Uterus (tissue), 4 donors: Measurements from ENCODE around the gene PLXNA4. TPM values are rescaled to one million over a fixed set of nuclear protein-coding genes. Genes with fewer than 3 reads are reported as not detected.

Source experiments
- DNase-seq, 2 donors: peaks; one replicate each; pipeline ENCODE4 v3.0.0-alpha.2; 2019 to 2020
- H3K27ac ChIP-seq, 2 donors: fragments of 200-600 bp; sonication (generic); 1 replicate in 1 of 2; 2 replicates in 1 of 2; pipeline ENCODE4 v1.5.1; 2016 to 2018
- H3K27me3 ChIP-seq, 2 donors: fragments of 200-600 bp; sonication (generic); one replicate each; pipeline ENCODE4 v1.5.1; 2018 to 2019; ENCODE audit warnings: control low read depth in 1 of 2
- H3K36me3 ChIP-seq, 2 donors: fragments of 200-600 bp; sonication (generic); one replicate each; pipeline ENCODE4 v1.5.1; 2019; ENCODE audit warnings: control low read depth in 1 of 2
- H3K4me1 ChIP-seq, 2 donors: fragments of 200-600 bp; sonication (generic); one replicate each; pipeline ENCODE4 v1.5.1; 2018 to 2019; ENCODE audit warnings: control low read depth in 1 of 2
- H3K4me3 ChIP-seq, 2 donors: fragments of 200-600 bp; sonication (generic); 1 replicate in 1 of 2; 2 replicates in 1 of 2; pipeline ENCODE4 v1.5.1; 2018 to 2019; ENCODE audit warnings: mild to moderate bottlenecking in 1 of 2
- H3K9me3 ChIP-seq, 2 donors: fragments of 200-600 bp; sonication (generic); one replicate each; pipeline ENCODE4 v1.5.1; 2019; ENCODE audit warnings: control low read depth in 1 of 2
- POLR2A ChIP-seq, 2 donors: fragments of 450-650 bp; IDR thresholded peaks; one replicate each; pipeline ENCODE4 v1.6.1; 2016; ENCODE audit warnings: antibody characterized with exemption in 2 of 2, mild to moderate bottlenecking in 1 of 2, moderate library complexity in 1 of 2
- intact Hi-C: fragments of 100-400 bp; cut with DNase I; formaldehyde crosslinking; loops from one replicate; pipeline ENCODE4 v1.15.1; 2023; ENCODE audit warnings: low total_unique reads
- total RNA-seq, 4 donors: library from RNA; depleted of rRNA in 3 of 4; stranded (reverse); fragments of >200 nt in 3 of 4; gene quantifications; one replicate each; pipeline versions ENCODE4 v1.1.0 to v1.2.4, GENCODE V29; 2014 to 2023
- TF ChIP-seq, protein P1 (sequence below), 4 experiments: fragments of 200-600 bp in 2 of 4; fragments of 450-650 bp in 2 of 4; sonication (generic) in 2 of 4; IDR thresholded peaks; one replicate each; pipeline ENCODE4 v1.5.1; 2016 to 2019; ENCODE audit warnings: antibody characterized with exemption in 4 of 4, mild to moderate bottlenecking in 2 of 4, moderate library complexity in 1 of 4
- donor health status: DM: yes; HTN: yes; CAD: no.

Gene PLXNA4, protein sequence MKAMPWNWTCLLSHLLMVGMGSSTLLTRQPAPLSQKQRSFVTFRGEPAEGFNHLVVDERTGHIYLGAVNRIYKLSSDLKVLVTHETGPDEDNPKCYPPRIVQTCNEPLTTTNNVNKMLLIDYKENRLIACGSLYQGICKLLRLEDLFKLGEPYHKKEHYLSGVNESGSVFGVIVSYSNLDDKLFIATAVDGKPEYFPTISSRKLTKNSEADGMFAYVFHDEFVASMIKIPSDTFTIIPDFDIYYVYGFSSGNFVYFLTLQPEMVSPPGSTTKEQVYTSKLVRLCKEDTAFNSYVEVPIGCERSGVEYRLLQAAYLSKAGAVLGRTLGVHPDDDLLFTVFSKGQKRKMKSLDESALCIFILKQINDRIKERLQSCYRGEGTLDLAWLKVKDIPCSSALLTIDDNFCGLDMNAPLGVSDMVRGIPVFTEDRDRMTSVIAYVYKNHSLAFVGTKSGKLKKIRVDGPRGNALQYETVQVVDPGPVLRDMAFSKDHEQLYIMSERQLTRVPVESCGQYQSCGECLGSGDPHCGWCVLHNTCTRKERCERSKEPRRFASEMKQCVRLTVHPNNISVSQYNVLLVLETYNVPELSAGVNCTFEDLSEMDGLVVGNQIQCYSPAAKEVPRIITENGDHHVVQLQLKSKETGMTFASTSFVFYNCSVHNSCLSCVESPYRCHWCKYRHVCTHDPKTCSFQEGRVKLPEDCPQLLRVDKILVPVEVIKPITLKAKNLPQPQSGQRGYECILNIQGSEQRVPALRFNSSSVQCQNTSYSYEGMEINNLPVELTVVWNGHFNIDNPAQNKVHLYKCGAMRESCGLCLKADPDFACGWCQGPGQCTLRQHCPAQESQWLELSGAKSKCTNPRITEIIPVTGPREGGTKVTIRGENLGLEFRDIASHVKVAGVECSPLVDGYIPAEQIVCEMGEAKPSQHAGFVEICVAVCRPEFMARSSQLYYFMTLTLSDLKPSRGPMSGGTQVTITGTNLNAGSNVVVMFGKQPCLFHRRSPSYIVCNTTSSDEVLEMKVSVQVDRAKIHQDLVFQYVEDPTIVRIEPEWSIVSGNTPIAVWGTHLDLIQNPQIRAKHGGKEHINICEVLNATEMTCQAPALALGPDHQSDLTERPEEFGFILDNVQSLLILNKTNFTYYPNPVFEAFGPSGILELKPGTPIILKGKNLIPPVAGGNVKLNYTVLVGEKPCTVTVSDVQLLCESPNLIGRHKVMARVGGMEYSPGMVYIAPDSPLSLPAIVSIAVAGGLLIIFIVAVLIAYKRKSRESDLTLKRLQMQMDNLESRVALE (N-terminal part only)
- 10 to 100 TPM in 1 of 4 donors, 1 to 10 TPM in 3; 4.1 to 16.5 (median 7.7) TPM for total RNA-seq

DNA sequence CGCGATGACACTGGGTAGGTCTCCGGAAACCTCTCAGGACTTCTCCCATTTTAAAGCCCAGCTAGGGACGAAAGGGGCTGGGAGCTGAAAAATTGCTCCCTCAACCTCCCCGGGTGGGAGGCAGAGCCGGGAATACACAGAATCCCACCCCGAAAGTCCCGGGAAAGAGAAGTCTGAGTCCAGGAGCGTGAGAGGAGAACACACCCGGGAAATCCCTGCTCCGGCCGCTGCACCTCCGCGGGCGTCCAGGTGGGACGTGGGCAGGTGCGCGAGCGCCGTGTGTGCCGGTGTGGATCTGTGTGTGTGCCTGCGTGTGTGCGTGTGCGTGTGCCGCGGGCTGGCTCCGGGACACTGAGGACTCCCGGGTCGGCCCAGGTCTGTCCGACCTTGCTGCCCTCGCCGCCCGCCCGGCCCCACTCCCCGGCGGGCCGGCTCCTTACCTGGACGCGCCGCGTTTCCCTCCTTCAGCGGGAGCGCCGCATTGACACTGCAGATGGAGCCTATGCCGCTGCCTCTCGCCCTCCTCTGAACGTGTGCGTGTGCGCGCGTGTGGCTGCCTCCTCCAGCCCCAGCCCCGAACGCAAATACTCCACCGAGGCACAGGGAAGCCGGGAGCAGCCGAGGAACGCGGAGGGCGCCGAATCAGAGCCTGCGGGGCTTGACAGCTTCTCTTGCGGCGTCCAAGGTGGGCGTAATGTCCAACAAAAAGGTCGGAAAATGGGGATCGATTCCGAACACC, at the start of gene PLXNA4:
TSS of gene PLXNA4 (minus strand) at position 489 of the 739 bp plus-strand sequence. CDS start 67,777 bp downstream, outside the sequence.
- Histone ChIP-seq H3K27ac (peak within 1 kb of the TSS in 1 of 2 donors; percentile 68), H3K9me3 (no peaks in the 10 kb centered on the region), H3K4me1 (no peaks in the 10 kb centered on the region), H3K27me3 (no peaks in the 10 kb centered on the region), H3K4me3 (peak within 1 kb of the TSS; percentile 47 to 63), H3K36me3 (no peaks in the 10 kb centered on the region)
- intact Hi-C loops = loop anchor here (5.0 kb wide), 1 partner anchor 254 kb away; no protein-coding TSS in a partner anchor
- peak in 1 of 2 donors; percentile 19 for DNase-seq
- TF ChIP-seq, protein P1, sequence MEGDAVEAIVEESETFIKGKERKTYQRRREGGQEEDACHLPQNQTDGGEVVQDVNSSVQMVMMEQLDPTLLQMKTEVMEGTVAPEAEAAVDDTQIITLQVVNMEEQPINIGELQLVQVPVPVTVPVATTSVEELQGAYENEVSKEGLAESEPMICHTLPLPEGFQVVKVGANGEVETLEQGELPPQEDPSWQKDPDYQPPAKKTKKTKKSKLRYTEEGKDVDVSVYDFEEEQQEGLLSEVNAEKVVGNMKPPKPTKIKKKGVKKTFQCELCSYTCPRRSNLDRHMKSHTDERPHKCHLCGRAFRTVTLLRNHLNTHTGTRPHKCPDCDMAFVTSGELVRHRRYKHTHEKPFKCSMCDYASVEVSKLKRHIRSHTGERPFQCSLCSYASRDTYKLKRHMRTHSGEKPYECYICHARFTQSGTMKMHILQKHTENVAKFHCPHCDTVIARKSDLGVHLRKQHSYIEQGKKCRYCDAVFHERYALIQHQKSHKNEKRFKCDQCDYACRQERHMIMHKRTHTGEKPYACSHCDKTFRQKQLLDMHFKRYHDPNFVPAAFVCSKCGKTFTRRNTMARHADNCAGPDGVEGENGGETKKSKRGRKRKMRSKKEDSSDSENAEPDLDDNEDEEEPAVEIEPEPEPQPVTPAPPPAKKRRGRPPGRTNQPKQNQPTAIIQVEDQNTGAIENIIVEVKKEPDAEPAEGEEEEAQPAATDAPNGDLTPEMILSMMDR (IDR thresholded peaks at IDR 0.05) = no peak
- no peak for TF ChIP-seq POLR2A (IDR thresholded peaks at IDR 0.05)

DNA sequence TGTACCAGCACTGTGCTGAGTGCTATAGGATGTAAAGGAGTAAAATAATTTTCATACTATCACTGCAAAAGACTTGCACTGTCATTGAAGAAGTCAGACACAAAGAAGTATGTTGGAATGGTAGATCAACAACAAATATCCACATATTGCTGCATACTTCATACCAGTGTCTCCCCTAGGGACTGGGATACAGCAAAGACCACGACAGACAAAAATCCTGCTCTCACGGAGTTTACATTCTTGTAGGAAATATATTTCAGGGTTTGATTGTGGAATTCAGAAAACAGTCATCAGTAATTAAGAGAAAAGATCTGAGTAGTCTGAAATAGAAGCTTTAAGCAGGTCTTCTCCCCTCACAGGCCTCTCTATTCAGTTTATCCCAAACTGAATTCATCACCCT, 49.4 kb upstream of the PLXNA4 start:
- intact Hi-C loops = no loop called here
- H3K27me3 ChIP-seq = no peaks in the 10 kb centered on the region
- TF ChIP-seq, protein P1 (IDR thresholded peaks at IDR 0.05) = no peak
- TF ChIP-seq POLR2A (IDR thresholded peaks at IDR 0.05) = no peak
- H3K4me3 ChIP-seq = no peak overlapping the region
- DNase-seq = no peak
- no peaks in the 10 kb centered on the region for H3K36me3 ChIP-seq
- H3K27ac ChIP-seq = no peak overlapping the region
- H3K4me1 ChIP-seq = no peaks in the 10 kb centered on the region
- no peaks in the 10 kb centered on the region for H3K9me3 ChIP-seq

DNA sequence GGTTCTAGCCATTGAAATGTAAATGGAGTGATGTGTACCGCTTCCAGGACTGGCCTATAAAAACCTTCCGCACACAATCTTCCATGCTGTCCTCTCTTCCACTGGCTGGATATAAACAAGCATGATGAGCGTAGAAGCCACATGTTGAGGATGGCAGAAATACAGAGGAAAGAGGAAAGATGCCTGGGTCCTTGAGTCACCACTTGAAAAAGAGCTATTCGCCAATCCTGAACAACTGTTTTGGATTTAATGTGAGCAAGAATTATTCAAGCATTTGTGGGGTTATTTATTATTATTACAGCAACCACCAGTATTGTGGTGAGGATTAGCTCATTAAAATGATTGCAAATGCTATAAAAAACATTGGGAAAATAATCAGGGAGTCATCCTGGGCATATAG, 45.8 kb upstream of the PLXNA4 start:
- no peak overlapping the region for H3K27ac ChIP-seq
- H3K27me3 ChIP-seq = no peaks in the 10 kb centered on the region
- intact Hi-C loops = no loop called here

DNA sequence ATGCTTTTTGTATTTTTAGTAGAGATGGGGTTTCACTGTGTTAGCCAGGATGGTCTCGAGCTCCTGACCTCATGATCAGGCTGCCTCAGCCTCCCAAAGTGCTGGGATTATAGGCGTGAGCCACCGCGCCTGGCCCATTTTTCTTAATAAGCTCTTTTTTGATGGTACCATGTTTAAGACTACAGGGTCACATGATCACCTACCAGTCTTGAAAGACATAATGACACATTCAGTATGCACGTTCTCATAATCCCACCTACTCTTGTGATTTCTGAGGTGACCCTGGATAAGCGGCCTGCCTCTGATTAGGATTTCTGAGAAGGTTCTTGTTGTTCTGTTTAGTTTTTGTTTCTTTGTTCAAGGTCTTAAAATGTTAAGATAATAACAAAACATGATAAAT, 43.7 kb upstream of the PLXNA4 start:
- Histone ChIP-seq H3K9me3 (no peaks in the 10 kb centered on the region), H3K4me3 (no peak overlapping the region), H3K27me3 (no peaks in the 10 kb centered on the region), H3K36me3 (no peaks in the 10 kb centered on the region), H3K27ac (no peak overlapping the region), H3K4me1 (peaks cover 0 to 4% of the 10 kb centered on the region in 2 donors)
- TF ChIP-seq, protein P1 (IDR thresholded peaks at IDR 0.05) = no peak
- TF ChIP-seq POLR2A (IDR thresholded peaks at IDR 0.05) = no peak
- no peak for DNase-seq
- intact Hi-C loops = no loop called here

More for the DNA sequence above, 45.8 kb upstream of the PLXNA4 start:
- Histone ChIP-seq H3K4me3 (no peak overlapping the region), H3K4me1 (no peaks in the 10 kb centered on the region), H3K9me3 (no peaks in the 10 kb centered on the region), H3K36me3 (no peaks in the 10 kb centered on the region)
- no peak for DNase-seq
- TF ChIP-seq, protein P1 (IDR thresholded peaks at IDR 0.05) = no peak
- no peak for TF ChIP-seq POLR2A (IDR thresholded peaks at IDR 0.05)
